GM12878 (cell line): Measurements from ENCODE around the gene PTPN13. TPM values are rescaled to one million over a fixed set of nuclear protein-coding genes. Genes with fewer than 3 reads are reported as not detected.

Experiments
- ATAC-seq: fragments of 200-7000 bp; cut with Tn5 transposase; 3 replicates; pipeline ENCODE4 v1.9.1; 2020; ENCODE audit warnings: mild to moderate bottlenecking, moderate library complexity
- BruUV-seq: library from RNA; stranded (reverse); fragments of 400-500 nt; replicated peaks from 2 replicates; lab custom pipeline; 2021; lab: Mats Ljungman, UMichigan
- CTCF ChIA-PET: fragments of 300-600 bp; sonication (Branson Sonifier 250); formaldehyde crosslinking; extraction: SDS; loops from one replicate; lab custom pipeline; 2021; ENCODE audit warnings: inconsistent platforms; lab: Yijun Ruan, JAX
- POLR2A ChIA-PET: fragments of 350-600 bp; formaldehyde crosslinking; extraction: SDS; loops from one replicate; lab custom pipeline; 2021; ENCODE audit warnings: inconsistent platforms; lab: Charles Lee
- RAD21 ChIA-PET: fragments of 300-600 bp; sonication (Branson Sonifier 250); formaldehyde crosslinking; loops from one replicate; lab custom pipeline; 2023; ENCODE audit warnings: antibody characterized with exemption; ENCODE audit not compliant: unreplicated experiment; lab: Charles Lee
- SMC1A ChIA-PET: fragments of 300-600 bp; sonication (Branson Sonifier 250); formaldehyde crosslinking; loops from one replicate; lab custom pipeline; 2023; ENCODE audit not compliant: unreplicated experiment, uncharacterized antibody; lab: Charles Lee
- DNase-seq: peaks from one replicate; pipeline ENCODE4 v3.0.0-alpha.2; 2011; ENCODE audit warnings: low read depth, low spot score
- FAIRE-seq: peaks from 3 replicates; lab custom pipeline; 2011; peaks lifted over from hg19 to GRCh38; lab: Jason Lieb, UNC
- H2AFZ ChIP-seq: 2 replicates; pipeline ENCODE4 v1.6.0; 2011; ENCODE audit warnings: low read depth, low read length, control low read depth; ENCODE audit not compliant: control insufficient read depth
- H3K27ac ChIP-seq: 2 replicates; pipeline ENCODE4 v1.5.1; 2011; ENCODE audit warnings: control low read depth; ENCODE audit not compliant: control insufficient read depth, insufficient read depth
- H3K27me3 ChIP-seq, 2 experiments: replicated peaks in 1 of 2; 2 replicates each; pipeline versions ENCODE4 v1.6.0 to v1.6.1; 2011; ENCODE audit warnings: low read length in 1 of 2; ENCODE audit not compliant: control insufficient read depth in 2 of 2, insufficient read depth in 2 of 2
- H3K36me3 ChIP-seq, 2 experiments: 2 replicates each; pipeline ENCODE4 v1.5.1; 2011; ENCODE audit warnings: low read length in 1 of 2; ENCODE audit not compliant: control insufficient read depth in 2 of 2, insufficient read depth in 2 of 2
- H3K4me1 ChIP-seq: 2 replicates; pipeline ENCODE4 v1.6.1; 2011; ENCODE audit warnings: mild to moderate bottlenecking, low read length, moderate library complexity, mixed read lengths; ENCODE audit not compliant: control insufficient read depth, insufficient read depth
- H3K4me2 ChIP-seq: 2 replicates; pipeline ENCODE4 v1.6.0; 2011; ENCODE audit warnings: control low read depth; ENCODE audit not compliant: control insufficient read depth, insufficient read depth
- H3K4me3 ChIP-seq: fragments of 200-600 bp; sonication (generic); 2 replicates; pipeline ENCODE4 v1.5.1; 2016
- H3K79me2 ChIP-seq: 2 replicates; pipeline ENCODE4 v1.6.0; 2011; ENCODE audit warnings: low read length; ENCODE audit not compliant: control insufficient read depth, insufficient read depth
- H3K9ac ChIP-seq: 2 replicates; pipeline ENCODE4 v1.8.0; 2011; ENCODE audit warnings: low read length, control low read depth, mixed read lengths; ENCODE audit not compliant: control insufficient read depth, insufficient read depth
- H3K9me3 ChIP-seq: replicated peaks from 3 replicates; pipeline ENCODE4 v1.5.1; 2011; ENCODE audit warnings: mild to moderate bottlenecking, low read length; ENCODE audit not compliant: control insufficient read depth, insufficient read depth
- H4K20me1 ChIP-seq: 2 replicates; pipeline ENCODE4 v1.6.0; 2011; ENCODE audit not compliant: control insufficient read depth, insufficient read depth
- CBX5 ChIP-seq: sonication (generic); IDR thresholded peaks from 2 replicates; pipeline ENCODE4 v1.6.1; 2016; ENCODE audit warnings: low read depth, moderate library complexity, mild to moderate bottlenecking, inconsistent platforms
- CREM ChIP-seq: IDR thresholded peaks from 2 replicates; pipeline ENCODE4 v1.6.1; 2014; ENCODE audit warnings: antibody characterized with exemption, low read depth
- E2F4 ChIP-seq: IDR thresholded peaks from 2 replicates; pipeline ENCODE4 v1.6.1; 2012; ENCODE audit warnings: low read depth, low read length, improper control_type of control experiment
- ESRRA ChIP-seq: IDR thresholded peaks from 2 replicates; pipeline ENCODE4 v1.6.1; 2012; ENCODE audit warnings: mild to moderate bottlenecking, low read length, improper control_type of control experiment
- HDAC6 ChIP-seq: fragments of 200-600 bp; sonication (generic); IDR thresholded peaks from one replicate; pipeline ENCODE4 v1.8.0; 2017; ENCODE audit warnings: antibody characterized with exemption; ENCODE audit not compliant: unreplicated experiment
- HDGF ChIP-seq: fragments of 450-650 bp; IDR thresholded peaks from 2 replicates; pipeline ENCODE4 v1.6.1; 2016; ENCODE audit warnings: antibody characterized with exemption
- IRF3 ChIP-seq: fragments of 450-650 bp; IDR thresholded peaks from 2 replicates; pipeline ENCODE4 v1.6.1; 2014; ENCODE audit warnings: mild to moderate bottlenecking
- LARP7 ChIP-seq: fragments of 450-650 bp; IDR thresholded peaks from 2 replicates; pipeline ENCODE4 v1.6.1; 2017; ENCODE audit warnings: mild to moderate bottlenecking
- MYC ChIP-seq: IDR thresholded peaks from 2 replicates; pipeline ENCODE4 v1.6.1; 2011; ENCODE audit warnings: mild to moderate bottlenecking, low read length, moderate library complexity, inconsistent platforms; ENCODE audit not compliant: insufficient read depth, insufficient replicate concordance, insufficient read length, severe bottlenecking
- PKNOX1 ChIP-seq: fragments of 450-650 bp; IDR thresholded peaks from 2 replicates; pipeline ENCODE4 v1.6.1; 2016; ENCODE audit warnings: mild to moderate bottlenecking
- POU2F2 ChIP-seq: IDR thresholded peaks from 3 replicates; pipeline ENCODE4 v1.6.1; 2011; ENCODE audit warnings: low read depth, mild to moderate bottlenecking, low read length, borderline replicate concordance
- SMC3 ChIP-seq: IDR thresholded peaks from 2 replicates; pipeline ENCODE4 v1.6.1; 2011; ENCODE audit warnings: low read length, improper control_type of control experiment, borderline replicate concordance
- TCF3 ChIP-seq: IDR thresholded peaks from 2 replicates; pipeline ENCODE4 v1.6.1; 2012; ENCODE audit warnings: low read depth, mild to moderate bottlenecking, low read length, borderline replicate concordance; ENCODE audit not compliant: insufficient read depth
- ZNF592 ChIP-seq: fragments of 450-650 bp; IDR thresholded peaks from 2 replicates; pipeline ENCODE4 v1.6.1; 2017; ENCODE audit warnings: mild to moderate bottlenecking, moderate library complexity
- WGBS: methylation state at CpG from one replicate; pipeline ENCODE4 v1.1.6; 2016; ENCODE audit warnings: low lambda C conversion rate; ENCODE audit not compliant: insufficient replicate concordance, insufficient coverage; ENCODE audit errors: missing lambda C conversion rate; 5-methylcytosine and 5-hydroxymethylcytosine counted together
- in situ Hi-C: fragments of 300-500 bp; cut with MboI; formaldehyde crosslinking; loops from 9 replicates; pipeline ENCODE4 v1.14.3; 2018; ENCODE audit warnings: mixed read lengths
- intact Hi-C: fragments of 100-400 bp; cut with micrococcal nuclease; formaldehyde crosslinking; loops from one replicate; pipeline ENCODE4 v1.14.2; 2022; ENCODE audit not compliant: unreplicated experiment
- polyA plus RNA-seq, 11 experiments: library from polyadenylated mRNA; depleted of rRNA in 4 of 11; unstranded in 6 of 11; stranded (reverse) in 5 of 11; fragments of >200 nt; fragmentation: Nextera tagmentation in 4 of 11; fragmentation: Illumina TruSeq in 1 of 11; extraction: Ambion mirVana in 4 of 11; extraction: Trizol in 1 of 11; gene quantifications; 1 replicate in 1 of 11; 2 replicates in 10 of 11; pipeline versions ENCODE4 v1.2.1 to v1.2.3, GENCODE V29; 2011 to 2016; ENCODE audit warnings: inconsistent platforms in 2 of 11, missing spikeins in 2 of 11, low read depth in 1 of 11
- total RNA-seq, 4 experiments: library from RNA; depleted of rRNA in 3 of 4; stranded (reverse); fragments of >200 nt in 3 of 4; fragmentation: Illumina TruSeq in 1 of 4; extraction: Trizol in 1 of 4; gene quantifications; 2 replicates each; pipeline versions ENCODE4 v1.2.1 to v1.2.3, GENCODE V29; 2013 to 2021

PTPN13 gene
- total and polyA plus RNA-seq, 10 of the 15 experiments (the other 5 are each of a cell fraction or from before 2014, with no cell fraction given) = 8.5 to 69.4 (median 33.9) TPM

GRCh38 chr4:86835677-86836076 is 241.6 kb downstream of the PTPN13 start (continued):
- TF ChIP-seq ESRRA (no peak), TCF3 (no peak), HDAC6 (no peak), POU2F2 (no peak)

- no peak for FAIRE-seq
- Histone ChIP-seq H3K4me3 (no peak overlapping the region), H3K79me2 (no peaks in the 10 kb centered on the region), H3K27ac (no peak overlapping the region), H3K27me3 (no peaks in the 10 kb centered on the region), H3K36me3 (no peaks in the 10 kb centered on the region), H4K20me1 (no peaks in the 10 kb centered on the region), H3K4me1 (no peaks in the 10 kb centered on the region), H3K4me2 (no peak overlapping the region), H3K9me3 (no peaks in the 10 kb centered on the region), H2AFZ (no peak overlapping the region), H3K9ac (no peak overlapping the region)
- intact Hi-C loops (no loop called here), in situ Hi-C loops (no loop called here)
- no peak for ATAC-seq
- ChIA-PET POLR2A (no interaction called here), SMC1A (no interaction called here), RAD21 (no interaction called here), CTCF (no interaction called here)
- BruUV-seq = no TSS peak
- WGBS = 55% methylated on average over 5 of the region's 5 CpGs
- no peak for DNase-seq
- TF ChIP-seq LARP7 (no peak), E2F4 (no peak), CREM (no peak), PKNOX1 (no peak), HDGF (no peak), MYC (no peak), SMC3 (no peak), CBX5 (no peak), HDAC6 (no peak), ZNF592 (no peak), IRF3 (no peak)
Observed at GRCh38 chr4:86837691-86838503, 243.8 kb downstream of the PTPN13 start.
